ENCODE data around the gene FN1. TPM values are rescaled to one million over a fixed set of nuclear protein-coding genes. Genes with fewer than 3 reads are reported as not detected.
A peak's percentile ranks its signal among the peaks of the same experiment; 100 is the strongest.

FN1 gene
- total RNA-seq, 1 experiment from 2014 or later, result 102 TPM

- CTCF ChIA-PET, result no interaction called here
Observed at GRCh38 chr2:215419113-215419512, 16.8 kb downstream of the FN1 start.

GRCh38 chr2:215418064-215418963 is 17.6 kb downstream of the FN1 start:
- H3K4me3 Mint-ChIP-seq, result no peak overlapping the region

More at GRCh38 chr2:215419113-215419512, 16.8 kb downstream of the FN1 start:
- Mint-ChIP-seq H3K9me3 (no peaks in the 10 kb centered on the region), H3K27ac (no peak overlapping the region), H3K4me1 (peaks cover 3% of the 10 kb centered on the region; the same call in 1 of the 2 replicates), H3K4me3 (no peak overlapping the region), H3K27me3 (ENCODE audit: low read depth) (no peaks in the 10 kb centered on the region), H3K36me3 (peaks cover 46% of the 10 kb centered on the region)
- TF ChIP-seq ATF1 (CRISPR knock-in tag; IDR thresholded peaks at IDR 0.05), result no peak
- DNase-seq (ENCODE audit: low spot score) (no peak), ATAC-seq (no peak)
- POLR2A ChIA-PET, result no interaction called here

GRCh38 chr2:215417400-215417951 is 18.4 kb downstream of the FN1 start:
- no peak overlapping the region for H3K4me3 Mint-ChIP-seq
- ChIA-PET CTCF (no interaction called here), POLR2A (no interaction called here)
- peak overlapping the region; percentile 3; the same call in 1 of the 2 replicates for H3K27ac Mint-ChIP-seq
- ATAC-seq (no peak), DNase-seq (ENCODE audit: low spot score) (no peak)
- no peaks in the 10 kb centered on the region for H3K9me3 Mint-ChIP-seq
- H3K27me3 Mint-ChIP-seq (ENCODE audit: low read depth), result no peaks in the 10 kb centered on the region
- peaks cover 45% of the 10 kb centered on the region for H3K36me3 Mint-ChIP-seq
- peaks cover 3% of the 10 kb centered on the region; the same call in 1 of the 2 replicates for H3K4me1 Mint-ChIP-seq
- TF ChIP-seq TP53 (CRISPR knock-in tag; IDR thresholded peaks at IDR 0.05) (no peak), PRRX2 (CRISPR knock-in tag; IDR thresholded peaks at IDR 0.05) (no peak), ZNF416 (CRISPR knock-in tag; IDR thresholded peaks at IDR 0.05) (no peak), OVOL2 (CRISPR knock-in tag; IDR thresholded peaks at IDR 0.05; ENCODE audit: borderline replicate concordance) (0 out of 2 replicates have a peak, but pooled peaks have one; percentile 55), RORB (CRISPR knock-in tag; IDR thresholded peaks at IDR 0.05) (peak; percentile 49; the same call in 1 of the 2 replicates), GABPB1 (CRISPR knock-in tag; IDR thresholded peaks at IDR 0.05) (peak; percentile 55; the same call in 1 of the 2 replicates)

More at GRCh38 chr2:215418064-215418963, 17.6 kb downstream of the FN1 start:
- peak; percentile 80 for TF ChIP-seq GABPB1 (CRISPR knock-in tag; IDR thresholded peaks at IDR 0.05)
- TF ChIP-seq RORB (CRISPR knock-in tag; IDR thresholded peaks at IDR 0.05), result 0 out of 2 replicates have a peak, but pooled peaks have one; percentile 15
- TF ChIP-seq ATF3 (CRISPR knock-in tag; conservative IDR thresholded peaks at IDR 0.05), result no peak
- Mint-ChIP-seq H3K36me3 (peaks cover 48% of the 10 kb centered on the region), H3K27ac (no peak overlapping the region), H3K27me3 (ENCODE audit: low read depth) (no peaks in the 10 kb centered on the region), H3K9me3 (no peaks in the 10 kb centered on the region), H3K4me1 (peaks cover 3% of the 10 kb centered on the region; the same call in 1 of the 2 replicates)
- ATAC-seq (no peak), DNase-seq (ENCODE audit: low spot score) (no peak)
- ChIA-PET CTCF (no interaction called here), POLR2A (no interaction called here)

- Mint-ChIP-seq H3K4me1 (peaks cover 3% of the 10 kb centered on the region; the same call in 1 of the 2 replicates), H3K9me3 (no peaks in the 10 kb centered on the region), H3K4me3 (no peak overlapping the region), H3K27ac (no peak overlapping the region), H3K36me3 (peaks cover 40% of the 10 kb centered on the region), H3K27me3 (ENCODE audit: low read depth) (no peaks in the 10 kb centered on the region)
- DNase-seq (ENCODE audit: low spot score) (no peak), ATAC-seq (no peak)
- ChIA-PET CTCF (no interaction called here), POLR2A (no interaction called here)
- TF ChIP-seq RORB (CRISPR knock-in tag; IDR thresholded peaks at IDR 0.05) (0 out of 2 replicates have a peak, but pooled peaks have one; percentile 7), IRF1 (CRISPR knock-in tag; IDR thresholded peaks at IDR 0.05) (no peak), E2F1 (CRISPR knock-in tag; IDR thresholded peaks at IDR 0.05) (no peak)
Observed at GRCh38 chr2:215416656-215417055, 19.2 kb downstream of the FN1 start.

GRCh38 chr2:215415820-215416577 is 19.9 kb downstream of the FN1 start:
- no peak overlapping the region for H3K27ac Mint-ChIP-seq
- CTCF ChIA-PET, result no interaction called here
- H3K4me1 Mint-ChIP-seq, result peaks cover 3% of the 10 kb centered on the region; the same call in 1 of the 2 replicates
- H3K36me3 Mint-ChIP-seq, result peaks cover 33% of the 10 kb centered on the region
- no peak for ATAC-seq
- DNase-seq (ENCODE audit: low spot score), result no peak
- TF ChIP-seq ATF3 (CRISPR knock-in tag; conservative IDR thresholded peaks at IDR 0.05) (no peak), ZNF423 (CRISPR knock-in tag; IDR thresholded peaks at IDR 0.05) (no peak), NFYB (CRISPR knock-in tag; conservative IDR thresholded peaks at IDR 0.05; ENCODE audit: low read depth) (no peak), ZNF532 (CRISPR knock-in tag; IDR thresholded peaks at IDR 0.05; ENCODE audit: borderline replicate concordance) (no peak), CREB1 (CRISPR knock-in tag; IDR thresholded peaks at IDR 0.05) (no peak)
- H3K4me3 Mint-ChIP-seq, result no peak overlapping the region
- no peaks in the 10 kb centered on the region for H3K27me3 Mint-ChIP-seq (ENCODE audit: low read depth)
- no peaks in the 10 kb centered on the region for H3K9me3 Mint-ChIP-seq
- POLR2A ChIA-PET, result no interaction called here

Measured in WTC11 (cell line).